K562 (cell line): ENCODE measurements around the gene CHAF1A. TPM values are rescaled to one million over a fixed set of nuclear protein-coding genes. Genes with fewer than 3 reads are reported as not detected.

Experiments
- BMI1 ChIP-seq: fragments of 150-350 bp; IDR thresholded peaks from 2 replicates; pipeline ENCODE4 v1.6.1; 2014; ENCODE audit warnings: low read length
- CBFA2T2 ChIP-seq: fragments of 450-650 bp; conservative IDR thresholded peaks from 2 replicates; pipeline ENCODE4 v1.6.1; 2017; ENCODE audit warnings: mild to moderate bottlenecking
- CHD1 ChIP-seq: fragments of 200-600 bp; sonication (generic); IDR thresholded peaks from one replicate; pipeline ENCODE4 v1.6.1; 2012; ENCODE audit warnings: mild to moderate bottlenecking, moderate library complexity, low read length, inconsistent platforms
- CHD4 ChIP-seq: fragments of 200-600 bp; sonication (generic); IDR thresholded peaks from 3 replicates; pipeline ENCODE4 v1.6.1; 2012; ENCODE audit warnings: low read depth, mild to moderate bottlenecking, mixed read lengths, low read length, inconsistent platforms; ENCODE audit not compliant: insufficient read depth, insufficient replicate concordance, poor library complexity, severe bottlenecking
- DEAF1 ChIP-seq: fragments of 450-650 bp; formaldehyde crosslinking; IDR thresholded peaks from 2 replicates; pipeline ENCODE4 v1.4.0; 2020; ENCODE audit warnings: mild to moderate bottlenecking, moderate library complexity
- FOXK1 ChIP-seq: sonication (generic); formaldehyde crosslinking; IDR thresholded peaks from 2 replicates; pipeline ENCODE4 v1.8.0; 2022; ENCODE audit warnings: missing genetic modification reagents, mild to moderate bottlenecking, borderline replicate concordance
- HNRNPUL1 ChIP-seq: fragments of 200-400 bp; formaldehyde crosslinking; IDR thresholded peaks from 2 replicates; pipeline ENCODE4 v1.6.1; 2017; ENCODE audit warnings: low read length
- KDM1A ChIP-seq, 2 experiments: fragments of 450-650 bp; IDR thresholded peaks; 2 replicates each; pipeline ENCODE4 v1.6.1; 2016; ENCODE audit warnings: mild to moderate bottlenecking in 2 of 2
- MLLT1 ChIP-seq, 2 experiments: fragments of 450-650 bp; IDR thresholded peaks; 2 replicates each; pipeline ENCODE4 v1.6.1; 2016
- NFIC ChIP-seq: fragments of 450-650 bp; IDR thresholded peaks from 2 replicates; pipeline ENCODE4 v1.6.1; 2017; ENCODE audit warnings: mild to moderate bottlenecking, inconsistent platforms
- PML ChIP-seq: IDR thresholded peaks from 2 replicates; pipeline ENCODE4 v1.6.1; 2012; ENCODE audit warnings: low read length, inconsistent platforms
- POLR2H ChIP-seq: IDR thresholded peaks from 2 replicates; pipeline ENCODE4 v1.6.1; 2016; ENCODE audit warnings: missing genetic modification characterization, low read depth, mild to moderate bottlenecking, control low read depth, missing compliant biosample characterization, moderate library complexity
- PTTG1 ChIP-seq: fragments of 450-650 bp; IDR thresholded peaks from 2 replicates; pipeline ENCODE4 v1.6.1; 2016; ENCODE audit warnings: low read depth, mild to moderate bottlenecking, missing genetic modification characterization, missing compliant biosample characterization
- SIN3B ChIP-seq: fragments of 450-650 bp; IDR thresholded peaks from 2 replicates; pipeline ENCODE4 v1.6.1; 2017; ENCODE audit warnings: low read depth, mild to moderate bottlenecking, moderate library complexity
- SNRNP70 ChIP-seq: fragments of 200-400 bp; formaldehyde crosslinking; optimal IDR thresholded peaks from 2 replicates; pipeline ENCODE3; 2017; ENCODE audit warnings: low read depth, low read length
- TGIF2 ChIP-seq: sonication (generic); formaldehyde crosslinking; IDR thresholded peaks from 2 replicates; pipeline ENCODE4 v1.8.1; 2022; ENCODE audit warnings: mild to moderate bottlenecking, missing genetic modification reagents, moderate library complexity
- THRB ChIP-seq: fragments of 450-650 bp; formaldehyde crosslinking; conservative IDR thresholded peaks from 2 replicates; pipeline ENCODE4 v1.4.0; 2022; ENCODE audit warnings: mild to moderate bottlenecking, missing genetic modification characterization
- ZBED1 ChIP-seq: IDR thresholded peaks from 2 replicates; pipeline ENCODE4 v1.6.1; 2014
- ZBTB33 ChIP-seq: sonication (generic); formaldehyde crosslinking; IDR thresholded peaks from 2 replicates; pipeline ENCODE4 v1.8.1; 2023; ENCODE audit warnings: mild to moderate bottlenecking, missing genetic modification reagents
- ZNF165 ChIP-seq: fragments of 250-450 bp; sonication (Bioruptor Pico); IDR thresholded peaks from 2 replicates; pipeline ENCODE4 v1.4.0; 2020; ENCODE audit warnings: borderline replicate concordance
- polyA plus RNA-seq, 8 experiments: library from polyadenylated mRNA; depleted of rRNA in 4 of 8; stranded (reverse) in 5 of 8; unstranded in 3 of 8; fragments of >200 nt; fragmentation: Nextera tagmentation in 2 of 8; fragmentation: Illumina TruSeq in 1 of 8; extraction: Ambion mirVana in 2 of 8; extraction: Trizol in 1 of 8; gene quantifications; 2 replicates each; pipeline versions ENCODE4 v1.2.1 to v1.2.3, GENCODE V29; 2011 to 2014; ENCODE audit warnings: inconsistent platforms in 1 of 8, missing spikeins in 1 of 8
- total RNA-seq, 7 experiments: library from RNA; depleted of rRNA in 6 of 7; stranded (reverse); fragments of >200 nt in 6 of 7; fragmentation: Illumina TruSeq in 2 of 7; extraction: Trizol in 2 of 7; gene quantifications; 2 replicates each; pipeline versions ENCODE4 v1.2.1 to v1.2.3, GENCODE V29; 2011 to 2021; ENCODE audit warnings: low replicate concordance in 1 of 7
- TF ChIP-seq, protein P1 (sequence below): fragments of 250-450 bp; sonication (Bioruptor Pico); IDR thresholded peaks from 2 replicates; pipeline ENCODE4 v1.8.0; 2021; ENCODE audit warnings: borderline replicate concordance, mild to moderate bottlenecking, moderate library complexity; ENCODE audit not compliant: poor library complexity, severe bottlenecking

CHAF1A gene
- total and polyA plus RNA-seq, 9 of the 15 experiments (the other 6 are each of a cell fraction or from before 2014, with no cell fraction given) = 1.6 to 86.9 (median 45.2) TPM

GRCh38 chr19:4402171-4403004 lies at the start of gene CHAF1A (continued):
- TF ChIP-seq THRB (CRISPR knock-in tag) (no peak), SIN3B (peak; percentile 83; the same call in 1 of the 2 replicates), TGIF2 (no peak), BMI1 (no peak), CBFA2T2 (peak; percentile 92), DEAF1 (CRISPR knock-in tag) (no peak), FOXK1 (CRISPR knock-in tag) (no peak), POLR2H (tag) (no peak; the same call in 1 of the 2 replicates), ZNF165 (CRISPR knock-in tag) (no peak), NFIC (no peak), PML (no peak), SNRNP70 (no peak), CHD4 (no peak), MLLT1 (IDR thresholded peaks at IDR 0.05) (no peak), ZBTB33 (CRISPR knock-in tag) (peak; percentile 46; the same call in 1 of the 2 replicates), ZBED1 (no peak), HNRNPUL1 (no peak), CHD1 (no peak), PTTG1 (tag) (no peak), KDM1A (IDR thresholded peaks at IDR 0.05) (no peak)
- TF ChIP-seq, protein P1, sequence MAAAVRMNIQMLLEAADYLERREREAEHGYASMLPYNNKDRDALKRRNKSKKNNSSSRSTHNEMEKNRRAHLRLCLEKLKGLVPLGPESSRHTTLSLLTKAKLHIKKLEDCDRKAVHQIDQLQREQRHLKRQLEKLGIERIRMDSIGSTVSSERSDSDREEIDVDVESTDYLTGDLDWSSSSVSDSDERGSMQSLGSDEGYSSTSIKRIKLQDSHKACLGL (CRISPR knock-in tag) = peak; percentile 13
